ENCODE results near the gene FAM8A1.

The FAM8A1 gene

DNA sequence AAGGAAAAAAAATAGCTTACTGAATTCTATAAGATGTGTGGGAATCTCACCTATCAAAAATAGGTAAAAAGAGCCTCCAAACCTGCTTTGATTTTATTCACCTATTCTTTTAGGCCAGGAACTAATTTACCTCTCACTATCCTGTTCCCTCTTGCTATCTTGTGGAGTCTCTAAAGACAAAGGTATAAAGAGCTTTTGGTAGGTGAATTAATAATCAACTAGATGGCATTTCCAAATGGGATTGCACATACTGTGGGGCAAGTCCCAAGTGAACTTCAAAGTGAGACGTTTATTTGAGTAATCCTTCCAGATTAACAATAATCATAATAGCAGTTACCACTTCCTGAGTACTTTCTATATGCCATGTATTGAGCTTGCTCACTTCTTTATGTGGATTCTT, 2.8 kb downstream of the FAM8A1 start:
- DNase-seq = no peak

DNA sequence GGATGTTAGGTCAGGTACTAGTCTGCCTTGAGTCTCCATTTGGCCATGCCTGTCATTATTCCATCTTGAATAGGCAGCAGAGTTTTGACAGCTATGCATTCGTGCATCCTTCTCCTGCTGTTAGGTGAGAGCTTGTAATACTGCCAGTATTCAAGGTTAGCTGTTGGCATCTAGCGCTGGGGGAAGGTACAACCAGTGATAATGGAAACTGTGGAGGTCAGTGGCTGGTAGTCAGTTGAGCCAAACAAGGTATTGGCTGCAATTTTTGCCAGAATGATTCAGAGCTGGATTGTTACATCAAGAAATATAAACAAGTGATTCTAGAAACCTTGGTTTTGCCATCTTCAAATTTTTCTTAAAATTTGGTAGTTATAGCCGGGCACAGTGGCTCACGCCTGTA, 6.5 kb downstream of the FAM8A1 start:
- DNase-seq = no peak

DNA sequence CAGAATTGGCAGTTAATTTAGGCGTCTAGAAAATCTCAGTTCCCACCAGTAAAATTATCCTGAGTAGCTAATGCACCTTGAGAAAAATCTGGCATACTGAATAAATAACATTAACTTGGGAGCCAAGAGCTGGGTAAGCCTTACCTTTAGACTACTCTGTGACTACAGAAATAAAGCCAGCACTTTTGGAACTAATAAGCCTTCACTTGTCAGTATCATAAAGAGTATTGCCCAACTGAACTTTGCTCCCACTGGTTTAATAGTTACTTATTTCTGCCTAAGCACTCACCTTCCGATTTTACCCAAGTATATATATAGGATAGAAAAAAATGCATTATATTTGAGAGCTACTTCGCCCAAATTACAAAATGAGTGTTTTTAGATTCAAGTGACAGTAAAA, 10.7 kb downstream of the FAM8A1 start:
- DNase-seq = no peak

GRCh38 chr6:17612048-17612447, 11.9 kb downstream of the FAM8A1 start:
- no peak for DNase-seq

- DNase-seq = no peak
Measured at GRCh38 chr6:17615794-17616193, 15.7 kb downstream of the FAM8A1 start.

- no peak for DNase-seq
Measured at GRCh38 chr6:17621003-17621402, 20.9 kb downstream of the FAM8A1 start.

DNA sequence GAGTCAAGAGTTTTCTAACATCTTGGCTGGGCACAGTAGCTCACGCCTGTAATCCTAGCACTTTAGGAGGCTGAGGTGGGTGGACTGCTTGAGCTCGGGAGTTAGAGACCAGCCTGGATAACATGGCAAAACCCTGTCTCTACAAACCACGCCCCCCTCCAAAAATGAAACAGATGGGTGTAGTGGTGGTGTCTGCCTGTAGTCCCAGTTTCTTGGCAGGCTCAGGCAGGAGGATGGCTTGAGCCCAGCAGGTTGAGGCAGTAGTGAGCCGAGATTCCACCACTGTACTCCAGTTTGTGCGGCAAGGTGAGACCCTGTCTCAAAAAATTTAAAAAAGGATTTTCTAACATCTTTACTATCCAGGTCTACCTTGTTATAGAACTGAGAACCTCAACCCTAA, 22.0 kb downstream of the FAM8A1 start:
- no peak for DNase-seq

DNA sequence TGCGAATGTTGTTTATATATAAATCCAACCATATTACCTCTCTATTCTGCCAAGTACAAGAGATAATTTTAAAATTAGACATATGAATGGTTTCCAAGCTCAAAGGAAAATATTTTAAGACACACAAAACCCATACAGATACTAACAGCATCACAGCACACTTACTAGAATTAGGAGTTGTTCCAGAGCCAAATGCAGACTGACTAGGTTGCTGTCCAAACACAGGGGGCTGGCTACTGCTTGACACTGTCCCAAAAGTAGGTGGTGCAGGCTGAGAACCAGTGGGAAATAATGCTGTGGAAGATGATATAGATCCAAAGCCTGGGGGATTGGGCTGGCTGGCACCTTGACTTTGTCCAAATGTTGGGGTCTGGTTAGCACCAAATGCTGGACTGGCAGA, 24.3 kb downstream of the FAM8A1 start:
- no peak for DNase-seq

DNA sequence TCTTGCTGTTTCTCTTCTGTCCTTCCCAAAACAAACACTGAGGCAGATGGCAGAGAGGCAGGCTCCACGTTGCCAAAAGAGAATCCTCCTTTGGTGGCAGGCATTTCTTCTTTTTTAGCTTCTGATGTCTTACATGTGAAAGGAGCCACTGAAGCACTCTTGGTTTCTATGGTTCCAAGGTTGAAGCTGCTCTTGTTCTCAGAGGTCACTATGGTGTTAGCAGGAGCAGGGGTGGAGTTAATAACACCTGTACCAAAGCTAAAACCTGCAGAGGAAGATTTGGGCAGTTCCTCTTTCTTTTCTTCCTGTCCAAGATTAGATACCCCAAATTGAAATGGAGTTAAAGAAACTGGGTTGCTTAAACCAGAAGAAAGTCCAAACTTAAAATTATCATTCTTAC, 28.8 kb downstream of the FAM8A1 start:
- no peak for DNase-seq

- DNase-seq = no peak
Measured at GRCh38 chr6:17629824-17630510, 29.9 kb downstream of the FAM8A1 start.

GRCh38 chr6:17630511-17631073, 30.5 kb downstream of the FAM8A1 start:
- DNase-seq = no peak

GRCh38 chr6:17632934-17633333, 32.8 kb downstream of the FAM8A1 start:
- no peak for DNase-seq

DNA sequence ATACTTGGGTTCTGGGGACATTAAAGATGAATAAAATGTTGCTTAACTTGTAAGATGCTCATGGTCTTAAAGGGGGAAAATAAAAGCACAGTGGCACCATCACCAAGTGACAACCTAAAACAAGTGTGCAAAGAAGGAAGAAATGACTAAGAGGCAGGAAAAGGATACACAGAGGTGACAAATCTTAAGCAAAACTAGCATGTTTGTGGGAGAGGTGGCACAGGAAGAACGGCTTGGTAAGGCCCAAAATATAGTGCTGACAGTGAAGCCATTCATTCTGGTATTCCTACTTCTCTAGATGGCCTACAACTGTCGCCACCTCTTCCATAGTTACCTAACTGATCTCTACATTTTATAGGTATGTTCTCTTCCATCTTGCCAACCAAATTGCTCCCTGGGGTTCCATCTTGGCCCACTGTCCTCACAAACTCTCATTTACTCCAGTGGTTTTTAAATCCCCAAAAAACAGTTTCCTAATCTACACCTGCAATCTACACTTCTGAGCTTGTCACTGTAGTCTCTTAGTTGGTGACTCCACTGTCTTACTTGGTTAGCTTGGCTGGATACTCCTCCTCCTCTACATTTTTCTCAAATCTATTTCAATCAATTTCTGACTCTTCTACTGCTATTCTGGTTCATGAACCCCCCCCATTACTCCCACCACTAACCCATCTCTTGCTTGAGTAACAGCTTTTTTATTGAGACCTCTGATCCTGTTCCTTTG, 33.5 kb downstream of the FAM8A1 start:
- no peak for DNase-seq

DNA sequence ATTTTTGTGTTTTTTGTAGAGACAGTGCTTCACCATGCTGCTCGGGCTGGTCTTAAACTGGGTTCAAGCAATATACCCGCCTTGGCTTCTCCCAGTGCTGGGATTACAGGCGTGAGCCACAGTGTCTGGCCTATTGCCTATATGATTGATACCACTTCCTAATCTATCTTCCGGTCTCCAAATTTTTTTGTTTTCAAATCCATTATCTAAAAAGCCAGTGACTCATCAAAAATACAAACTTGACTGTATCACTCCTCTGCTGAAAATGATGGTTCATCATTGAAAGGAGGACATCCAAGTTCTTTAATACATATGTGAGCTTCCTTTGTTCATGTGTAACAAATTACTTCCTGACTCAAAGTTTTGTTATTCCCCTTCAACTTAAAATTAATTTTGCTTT, 35.5 kb downstream of the FAM8A1 start:
- no peak for DNase-seq

DNA sequence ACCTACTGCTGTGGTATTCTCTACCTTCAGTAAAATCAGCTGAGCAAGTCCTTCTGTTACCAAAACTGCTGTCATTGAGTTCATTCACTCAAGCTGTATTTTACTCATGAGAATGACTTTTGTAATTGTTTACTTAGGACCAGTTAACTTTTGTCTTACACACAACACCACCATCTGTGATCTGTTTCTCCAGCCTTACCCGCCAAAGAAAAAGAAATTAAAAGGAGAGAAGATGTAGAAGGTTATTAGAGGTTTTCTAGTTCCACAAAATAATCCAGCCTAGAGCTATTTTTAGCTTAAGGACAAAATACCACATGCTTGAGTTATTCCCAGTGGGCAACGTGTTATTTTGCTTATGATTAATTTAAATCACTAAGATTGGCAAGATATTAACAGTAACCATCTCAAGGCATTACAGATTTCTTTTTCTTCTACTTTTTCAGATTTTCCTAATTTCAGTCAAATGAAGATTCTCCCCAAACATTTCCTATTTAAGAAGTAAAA, 38.2 kb downstream of the FAM8A1 start:
- no peak for DNase-seq

DNA sequence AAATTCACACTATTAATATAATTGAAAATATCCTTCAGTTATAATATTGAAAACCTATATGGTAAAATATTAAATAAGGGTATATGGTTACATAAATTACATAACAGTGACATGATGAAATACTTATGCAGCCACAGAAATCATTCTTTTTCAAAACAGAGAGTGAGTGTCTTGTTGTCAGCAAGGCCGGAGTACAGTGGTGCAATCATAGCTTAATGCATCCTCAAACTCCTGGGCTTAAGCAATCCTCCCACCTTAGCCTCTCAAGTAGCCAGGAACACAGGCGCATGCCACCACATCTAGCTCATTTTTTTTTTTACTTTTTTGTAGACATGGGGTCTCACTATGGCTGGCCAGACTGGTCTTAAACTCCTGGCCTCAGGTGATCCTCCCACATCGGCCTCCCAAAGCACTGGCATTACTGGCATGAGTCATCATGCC, 40.4 kb downstream of the FAM8A1 start:
- no peak for DNase-seq

DNA sequence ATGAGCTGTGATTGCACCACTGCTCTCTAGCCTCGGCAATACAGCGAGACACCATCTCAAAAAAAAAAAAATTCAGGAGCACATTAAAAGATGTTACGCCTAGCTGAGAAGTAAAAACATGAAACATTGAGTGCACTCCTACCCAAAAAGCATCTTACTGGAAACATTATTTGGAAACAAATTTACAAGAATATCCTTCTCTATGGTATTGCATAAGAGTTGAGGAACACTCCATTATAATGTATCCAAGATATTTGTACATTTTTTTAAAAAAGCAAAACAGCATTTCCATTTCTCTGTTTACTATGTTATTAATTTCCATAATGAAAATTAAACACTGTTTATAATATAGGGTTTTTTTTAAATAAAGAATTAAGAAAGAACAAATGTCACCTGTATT, 48.6 kb downstream of the FAM8A1 start:
- DNase-seq = no peak

DNA sequence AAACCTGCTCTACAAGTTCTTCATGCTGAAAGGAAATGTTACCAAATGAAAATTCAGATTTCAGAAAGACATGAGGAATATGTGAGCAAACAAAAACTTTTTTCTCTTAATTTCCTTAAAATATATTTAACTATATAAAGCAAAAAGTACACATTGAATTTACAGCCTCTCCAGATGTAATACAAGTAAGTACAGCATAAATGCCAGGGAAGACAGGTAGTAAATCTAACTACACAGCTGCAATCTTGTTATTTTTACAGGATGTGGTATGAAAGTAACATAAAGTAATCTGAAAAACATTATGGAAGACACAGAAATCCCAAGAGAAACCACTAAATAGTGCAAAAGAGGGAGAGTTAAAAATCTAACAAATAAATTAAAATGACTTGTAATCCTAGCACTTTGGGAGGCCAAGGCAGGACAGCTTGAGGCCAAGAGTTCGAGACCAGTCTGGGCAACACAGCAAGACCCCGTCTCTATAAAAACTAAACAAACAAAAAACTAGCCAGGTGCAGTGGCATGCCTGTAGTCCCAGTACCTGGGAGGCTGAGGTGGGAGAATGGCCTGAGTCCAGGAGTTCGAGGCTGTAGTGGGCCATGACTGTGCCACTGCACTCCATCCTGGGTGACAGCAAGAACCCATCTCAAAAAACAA, 50.7 kb downstream of the FAM8A1 start:
- DNase-seq = no peak

GRCh38 chr6:17653198-17653882, 53.2 kb downstream of the FAM8A1 start:
- DNase-seq = no peak

DNA sequence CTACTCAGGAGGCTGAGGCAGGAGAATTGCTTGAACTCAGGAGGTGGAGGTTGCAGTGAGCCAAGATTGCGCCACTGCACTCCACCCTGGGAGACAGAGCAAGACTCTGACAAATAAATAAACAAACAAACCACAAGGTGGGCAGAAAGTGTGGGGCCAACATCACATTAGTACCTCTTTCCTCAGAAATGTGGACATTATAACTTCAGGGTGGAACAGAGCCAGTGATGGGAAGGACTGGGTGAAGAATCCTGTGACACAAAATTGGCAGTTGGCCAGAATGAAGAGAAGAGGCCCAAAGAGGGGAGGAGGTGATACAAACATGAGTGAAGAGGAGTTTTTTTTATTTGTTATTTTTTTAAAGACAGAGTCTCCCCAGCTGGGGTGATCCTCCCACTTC, 56.0 kb downstream of the FAM8A1 start:
- DNase-seq = no peak

DNA sequence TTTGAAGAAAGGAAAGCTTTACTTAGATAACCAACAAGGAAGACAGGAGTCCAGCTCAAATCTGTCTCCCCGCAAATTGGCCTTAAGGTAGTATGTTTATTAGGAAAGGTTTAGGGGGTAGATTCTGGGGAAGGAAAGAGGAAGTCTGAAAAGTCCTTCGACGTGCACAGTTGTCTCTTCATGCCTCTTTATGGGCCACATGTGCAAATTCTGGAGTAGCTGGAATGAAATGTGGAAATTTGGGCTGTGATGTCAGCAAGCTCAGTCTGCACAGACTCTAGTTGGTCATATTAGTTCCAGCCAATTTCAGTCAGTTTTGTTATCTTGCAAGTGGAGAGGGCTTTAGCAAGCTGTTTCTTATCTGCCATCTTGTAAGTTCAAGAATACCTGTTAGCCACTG, 56.5 kb downstream of the FAM8A1 start:
- no peak for DNase-seq
